ENCODE measurements around the gene CNTNAP5. TPM values are rescaled to one million over a fixed set of nuclear protein-coding genes. Genes with fewer than 3 reads are reported as not detected.

The CNTNAP5 gene
- total and polyA plus RNA-seq, 2 of the 13 experiments (the other 11 are each of a cell fraction or from before 2014, with no cell fraction given), result not detected

DNA sequence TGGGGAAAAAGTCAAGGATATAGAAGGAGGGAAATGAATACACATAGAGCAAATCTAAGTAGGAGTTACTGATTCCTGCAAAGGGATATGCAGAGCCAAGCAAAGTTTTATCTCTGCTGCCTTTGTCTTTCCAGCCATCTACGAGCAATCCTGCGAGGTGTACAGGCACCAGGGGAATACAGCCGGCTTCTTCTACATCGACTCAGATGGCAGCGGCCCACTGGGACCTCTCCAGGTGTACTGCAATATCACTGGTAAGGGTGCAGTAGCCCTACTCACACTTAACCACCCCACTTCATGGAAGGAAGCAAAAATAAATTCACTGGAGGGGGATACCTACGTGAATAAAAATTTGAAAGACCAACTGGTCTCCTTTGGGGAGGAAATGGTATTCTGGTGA lies 584.6 kb downstream of the CNTNAP5 start (continued):
- TF ChIP-seq, protein P1, sequence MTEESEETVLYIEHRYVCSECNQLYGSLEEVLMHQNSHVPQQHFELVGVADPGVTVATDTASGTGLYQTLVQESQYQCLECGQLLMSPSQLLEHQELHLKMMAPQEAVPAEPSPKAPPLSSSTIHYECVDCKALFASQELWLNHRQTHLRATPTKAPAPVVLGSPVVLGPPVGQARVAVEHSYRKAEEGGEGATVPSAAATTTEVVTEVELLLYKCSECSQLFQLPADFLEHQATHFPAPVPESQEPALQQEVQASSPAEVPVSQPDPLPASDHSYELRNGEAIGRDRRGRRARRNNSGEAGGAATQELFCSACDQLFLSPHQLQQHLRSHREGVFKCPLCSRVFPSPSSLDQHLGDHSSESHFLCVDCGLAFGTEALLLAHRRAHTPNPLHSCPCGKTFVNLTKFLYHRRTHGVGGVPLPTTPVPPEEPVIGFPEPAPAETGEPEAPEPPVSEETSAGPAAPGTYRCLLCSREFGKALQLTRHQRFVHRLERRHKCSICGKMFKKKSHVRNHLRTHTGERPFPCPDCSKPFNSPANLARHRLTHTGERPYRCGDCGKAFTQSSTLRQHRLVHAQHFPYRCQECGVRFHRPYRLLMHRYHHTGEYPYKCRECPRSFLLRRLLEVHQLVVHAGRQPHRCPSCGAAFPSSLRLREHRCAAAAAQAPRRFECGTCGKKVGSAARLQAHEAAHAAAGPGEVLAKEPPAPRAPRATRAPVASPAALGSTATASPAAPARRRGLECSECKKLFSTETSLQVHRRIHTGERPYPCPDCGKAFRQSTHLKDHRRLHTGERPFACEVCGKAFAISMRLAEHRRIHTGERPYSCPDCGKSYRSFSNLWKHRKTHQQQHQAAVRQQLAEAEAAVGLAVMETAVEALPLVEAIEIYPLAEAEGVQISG (CRISPR knock-in tag; IDR thresholded peaks at IDR 0.05), result no peak
- no peak for TF ChIP-seq ARNT (IDR thresholded peaks at IDR 0.05)
- no peak for TF ChIP-seq ZNF776 (CRISPR knock-in tag; IDR thresholded peaks at IDR 0.05)
- TF ChIP-seq, protein P2, sequence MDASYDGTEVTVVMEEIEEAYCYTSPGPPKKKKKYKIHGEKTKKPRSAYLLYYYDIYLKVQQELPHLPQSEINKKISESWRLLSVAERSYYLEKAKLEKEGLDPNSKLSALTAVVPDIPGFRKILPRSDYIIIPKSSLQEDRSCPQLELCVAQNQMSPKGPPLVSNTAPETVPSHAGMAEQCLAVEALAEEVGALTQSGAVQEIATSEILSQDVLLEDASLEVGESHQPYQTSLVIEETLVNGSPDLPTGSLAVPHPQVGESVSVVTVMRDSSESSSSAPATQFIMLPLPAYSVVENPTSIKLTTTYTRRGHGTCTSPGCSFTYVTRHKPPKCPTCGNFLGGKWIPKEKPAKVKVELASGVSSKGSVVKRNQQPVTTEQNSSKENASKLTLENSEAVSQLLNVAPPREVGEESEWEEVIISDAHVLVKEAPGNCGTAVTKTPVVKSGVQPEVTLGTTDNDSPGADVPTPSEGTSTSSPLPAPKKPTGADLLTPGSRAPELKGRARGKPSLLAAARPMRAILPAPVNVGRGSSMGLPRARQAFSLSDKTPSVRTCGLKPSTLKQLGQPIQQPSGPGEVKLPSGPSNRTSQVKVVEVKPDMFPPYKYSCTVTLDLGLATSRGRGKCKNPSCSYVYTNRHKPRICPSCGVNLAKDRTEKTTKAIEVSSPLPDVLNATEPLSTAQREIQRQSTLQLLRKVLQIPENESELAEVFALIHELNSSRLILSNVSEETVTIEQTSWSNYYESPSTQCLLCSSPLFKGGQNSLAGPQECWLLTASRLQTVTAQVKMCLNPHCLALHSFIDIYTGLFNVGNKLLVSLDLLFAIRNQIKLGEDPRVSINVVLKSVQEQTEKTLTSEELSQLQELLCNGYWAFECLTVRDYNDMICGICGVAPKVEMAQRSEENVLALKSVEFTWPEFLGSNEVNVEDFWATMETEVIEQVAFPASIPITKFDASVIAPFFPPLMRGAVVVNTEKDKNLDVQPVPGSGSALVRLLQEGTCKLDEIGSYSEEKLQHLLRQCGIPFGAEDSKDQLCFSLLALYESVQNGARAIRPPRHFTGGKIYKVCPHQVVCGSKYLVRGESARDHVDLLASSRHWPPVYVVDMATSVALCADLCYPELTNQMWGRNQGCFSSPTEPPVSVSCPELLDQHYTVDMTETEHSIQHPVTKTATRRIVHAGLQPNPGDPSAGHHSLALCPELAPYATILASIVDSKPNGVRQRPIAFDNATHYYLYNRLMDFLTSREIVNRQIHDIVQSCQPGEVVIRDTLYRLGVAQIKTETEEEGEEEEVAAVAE (CRISPR knock-in tag; IDR thresholded peaks at IDR 0.05; ENCODE audit: borderline replicate concordance), result no peak
- no peak for TF ChIP-seq ELF4 (CRISPR knock-in tag; IDR thresholded peaks at IDR 0.05; ENCODE audit: borderline replicate concordance)
- TF ChIP-seq ZNF619 (CRISPR knock-in tag; IDR thresholded peaks at IDR 0.05), result no peak

DNA sequence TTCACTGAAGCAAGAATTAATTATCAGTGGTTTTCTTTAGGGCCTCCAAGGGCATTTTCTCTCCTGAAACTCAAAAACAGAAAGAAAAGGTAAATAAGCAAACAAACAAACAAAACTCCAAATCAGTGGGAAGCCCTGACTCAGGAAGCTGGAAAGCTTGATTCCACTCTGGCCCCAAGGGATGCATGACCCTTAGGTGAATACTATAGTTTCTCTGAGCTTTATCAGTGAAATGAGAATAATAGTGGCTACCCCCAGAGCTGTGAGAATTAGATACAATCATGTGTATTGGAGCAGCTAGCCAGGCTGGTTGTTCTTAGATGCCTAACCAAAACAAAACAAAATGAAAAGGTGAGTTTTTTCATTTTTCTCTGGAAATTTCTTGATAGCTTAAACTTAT lies 585.1 kb downstream of the CNTNAP5 start:
- DNase-seq (ENCODE audit: low spot score) (no peak), ATAC-seq (no peak), FAIRE-seq (no peak)
- no peaks in the 10 kb centered on the region for H3K36me3 ChIP-seq (replicated peaks in 1 of 2; ENCODE audit: control insufficient read depth in 1 of 2, insufficient read depth in 2 of 2, low read length in 2 of 2)
- H3K4me3 ChIP-seq (replicated peaks in 1 of 3; ENCODE audit: insufficient read depth in 1 of 3, low read depth in 2 of 3, low read length in 3 of 3), result no peak overlapping the region
- H3K4me2 ChIP-seq (ENCODE audit: low read depth, low read length), result no peak overlapping the region
- H2AFZ ChIP-seq (ENCODE audit: low read length), result no peak overlapping the region
- H3K79me2 ChIP-seq (ENCODE audit: insufficient read depth, low read length), result no peaks in the 10 kb centered on the region
- no peaks in the 10 kb centered on the region for H3K4me1 ChIP-seq (ENCODE audit: insufficient read depth, low read length)
- no peaks in the 10 kb centered on the region for H3K27me3 ChIP-seq (ENCODE audit: control insufficient read depth in 1 of 2, insufficient read depth in 2 of 2, low read length in 2 of 2)
- no peaks in the 10 kb centered on the region for H4K20me1 ChIP-seq (ENCODE audit: insufficient read depth, low read length)
- H3K9me3 ChIP-seq (ENCODE audit: low read length), result no peaks in the 10 kb centered on the region
- no peak overlapping the region for H3K27ac ChIP-seq (ENCODE audit: extremely low read length, insufficient read depth, low read length)
- intact Hi-C loops (cut with micrococcal nuclease; ENCODE audit: unreplicated experiment) (no loop called here), in situ Hi-C loops (cut with HindIII; ENCODE audit: extremely low pct_ligation_motif_present, low pct_unique_long_range_greater_than_20kb) (no loop called here)
- POLR2A ChIA-PET, result no interaction called here
- CTCF ChIA-PET (ENCODE audit: low intra/inter-chr PET ratio, low total read pairs), result no interaction called here
- H3K9ac ChIP-seq (ENCODE audit: insufficient read depth, low read depth, low read length), result no peak overlapping the region
- no TSS peak for BruUV-seq (replicated peaks)
- TF ChIP-seq ZNF749 (CRISPR knock-in tag; IDR thresholded peaks at IDR 0.05; ENCODE audit: borderline replicate concordance) (no peak), SRSF4 (IDR thresholded peaks at IDR 0.05; ENCODE audit: low read depth, low read length, poor library complexity, severe bottlenecking) (no peak), ZNF484 (CRISPR knock-in tag; IDR thresholded peaks at IDR 0.05; ENCODE audit: borderline replicate concordance, low read depth) (no peak), NFE2L1 (CRISPR knock-in tag; IDR thresholded peaks at IDR 0.05; ENCODE audit: borderline replicate concordance) (no peak)
- TF ChIP-seq, protein P3, sequence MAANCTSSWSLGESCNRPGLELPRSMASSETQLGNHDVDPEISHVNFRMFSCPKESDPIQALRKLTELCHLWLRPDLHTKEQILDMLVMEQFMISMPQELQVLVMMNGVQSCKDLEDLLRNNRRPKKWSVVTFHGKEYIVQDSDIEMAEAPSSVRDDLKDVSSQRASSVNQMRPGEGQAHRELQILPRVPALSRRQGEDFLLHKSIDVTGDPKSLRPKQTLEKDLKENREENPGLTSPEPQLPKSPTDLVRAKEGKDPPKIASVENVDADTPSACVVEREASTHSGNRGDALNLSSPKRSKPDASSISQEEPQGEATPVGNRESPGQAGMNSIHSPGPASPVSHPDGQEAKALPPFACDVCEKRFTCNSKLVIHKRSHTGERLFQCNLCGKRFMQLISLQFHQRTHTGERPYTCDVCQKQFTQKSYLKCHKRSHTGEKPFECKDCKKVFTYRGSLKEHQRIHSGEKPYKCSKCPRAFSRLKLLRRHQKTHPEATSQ (CRISPR knock-in tag; IDR thresholded peaks at IDR 0.05; ENCODE audit: borderline replicate concordance), result no peak
- TF ChIP-seq, protein P4, sequence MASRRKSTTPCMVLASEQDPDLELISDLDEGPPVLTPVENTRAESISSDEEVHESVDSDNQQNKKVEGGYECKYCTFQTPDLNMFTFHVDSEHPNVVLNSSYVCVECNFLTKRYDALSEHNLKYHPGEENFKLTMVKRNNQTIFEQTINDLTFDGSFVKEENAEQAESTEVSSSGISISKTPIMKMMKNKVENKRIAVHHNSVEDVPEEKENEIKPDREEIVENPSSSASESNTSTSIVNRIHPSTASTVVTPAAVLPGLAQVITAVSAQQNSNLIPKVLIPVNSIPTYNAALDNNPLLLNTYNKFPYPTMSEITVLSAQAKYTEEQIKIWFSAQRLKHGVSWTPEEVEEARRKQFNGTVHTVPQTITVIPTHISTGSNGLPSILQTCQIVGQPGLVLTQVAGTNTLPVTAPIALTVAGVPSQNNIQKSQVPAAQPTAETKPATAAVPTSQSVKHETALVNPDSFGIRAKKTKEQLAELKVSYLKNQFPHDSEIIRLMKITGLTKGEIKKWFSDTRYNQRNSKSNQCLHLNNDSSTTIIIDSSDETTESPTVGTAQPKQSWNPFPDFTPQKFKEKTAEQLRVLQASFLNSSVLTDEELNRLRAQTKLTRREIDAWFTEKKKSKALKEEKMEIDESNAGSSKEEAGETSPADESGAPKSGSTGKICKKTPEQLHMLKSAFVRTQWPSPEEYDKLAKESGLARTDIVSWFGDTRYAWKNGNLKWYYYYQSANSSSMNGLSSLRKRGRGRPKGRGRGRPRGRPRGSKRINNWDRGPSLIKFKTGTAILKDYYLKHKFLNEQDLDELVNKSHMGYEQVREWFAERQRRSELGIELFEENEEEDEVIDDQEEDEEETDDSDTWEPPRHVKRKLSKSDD (CRISPR knock-in tag; IDR thresholded peaks at IDR 0.05; ENCODE audit: low read depth), result no peak
